Nephron (organoid): ENCODE measurements around the gene SKAP2.

Experiments used
- H3K27ac Mint-ChIP-seq, 3 experiments: 2 replicates each; pipeline ENCODE4 v1.8.0; 2020; ENCODE audit warnings: mixed read lengths in 3 of 3, mild to moderate bottlenecking in 2 of 3, moderate library complexity in 1 of 3
- H3K27me3 Mint-ChIP-seq: 2 replicates; pipeline ENCODE4 v1.8.0; 2021; ENCODE audit warnings: low read depth, mild to moderate bottlenecking, moderate library complexity, mixed read lengths
- H3K36me3 Mint-ChIP-seq: 2 replicates; pipeline ENCODE4 v1.8.0; 2020; ENCODE audit warnings: low read depth, mixed read lengths
- H3K4me1 Mint-ChIP-seq: 2 replicates; pipeline ENCODE4 v1.8.0; 2020; ENCODE audit warnings: mixed read lengths
- H3K4me3 Mint-ChIP-seq, 3 experiments: 2 replicates each; pipeline ENCODE4 v1.8.0; 2020; ENCODE audit warnings: mild to moderate bottlenecking in 3 of 3, mixed read lengths in 3 of 3, moderate library complexity in 2 of 3
- H3K9me3 Mint-ChIP-seq: 2 replicates; pipeline ENCODE4 v1.8.0; 2020; ENCODE audit warnings: mixed read lengths
- CTCF ChIP-seq, 3 experiments: fragments of 200-600 bp; sonication (generic); IDR thresholded peaks; one replicate each; pipeline ENCODE4 v1.5.0; 2021; ENCODE audit warnings: antibody characterized with exemption in 3 of 3; ENCODE audit not compliant: unreplicated experiment in 3 of 3

SKAP2 gene

GRCh38 chr7:26856176-26856985 is 8.0 kb downstream of the SKAP2 start:
- Mint-ChIP-seq H3K4me3 (peak overlapping the region; percentile 59 to 83 (median 74)), H3K27me3 (peaks cover 60% of the 10 kb centered on the region), H3K36me3 (no peaks in the 10 kb centered on the region), H3K27ac (peak overlapping the region; percentile 77 to 95 (median 88)), H3K4me1 (peaks cover 32% of the 10 kb centered on the region), H3K9me3 (no peaks in the 10 kb centered on the region)
- TF ChIP-seq CTCF (IDR thresholded peaks at IDR 0.05; ENCODE audit: unreplicated experiment in 3 of 3): no peak

- Mint-ChIP-seq H3K27me3 (peaks cover 55% of the 10 kb centered on the region), H3K4me1 (peaks cover 28% of the 10 kb centered on the region), H3K27ac (no peak overlapping the region), H3K4me3 (no peak overlapping the region), H3K36me3 (no peaks in the 10 kb centered on the region), H3K9me3 (no peaks in the 10 kb centered on the region)
- no peak for TF ChIP-seq CTCF (IDR thresholded peaks at IDR 0.05; ENCODE audit: unreplicated experiment in 3 of 3)
These were observed 9.2 kb downstream of the SKAP2 start for GRCh38 chr7:26854876-26855855.

- Mint-ChIP-seq H3K27me3 (peaks cover 44% of the 10 kb centered on the region), H3K27ac (no peak overlapping the region), H3K9me3 (no peaks in the 10 kb centered on the region), H3K36me3 (no peaks in the 10 kb centered on the region), H3K4me1 (peaks cover 23% of the 10 kb centered on the region), H3K4me3 (no peak overlapping the region)
- TF ChIP-seq CTCF (IDR thresholded peaks at IDR 0.05; ENCODE audit: unreplicated experiment in 3 of 3): peak; percentile 58 to 73 (median 63)
These were observed 10.5 kb downstream of the SKAP2 start for GRCh38 chr7:26853788-26854393.

- Mint-ChIP-seq H3K4me1 (no peaks in the 10 kb centered on the region), H3K36me3 (no peaks in the 10 kb centered on the region), H3K9me3 (no peaks in the 10 kb centered on the region), H3K27me3 (peaks cover 19% of the 10 kb centered on the region), H3K27ac (no peak overlapping the region), H3K4me3 (no peak overlapping the region)
- no peak for TF ChIP-seq CTCF (IDR thresholded peaks at IDR 0.05; ENCODE audit: unreplicated experiment in 3 of 3)
These were observed 14.2 kb downstream of the SKAP2 start for GRCh38 chr7:26850193-26850651.

- peak; percentile 36 to 53 (median 36) for TF ChIP-seq CTCF (IDR thresholded peaks at IDR 0.05; ENCODE audit: unreplicated experiment in 3 of 3)
- Mint-ChIP-seq H3K27me3 (no peaks in the 10 kb centered on the region), H3K27ac (no peak overlapping the region), H3K9me3 (no peaks in the 10 kb centered on the region), H3K4me3 (no peak overlapping the region), H3K36me3 (peaks cover 3% of the 10 kb centered on the region), H3K4me1 (no peaks in the 10 kb centered on the region)
These were observed 20.7 kb downstream of the SKAP2 start for GRCh38 chr7:26843705-26844104.
